ENCODE measurements around the gene SLC1A2. TPM values are rescaled to one million over a fixed set of nuclear protein-coding genes. Genes with fewer than 3 reads are reported as not detected.

SLC1A2 gene
- polyA plus RNA-seq, 1 experiment: 0.60 TPM

DNA sequence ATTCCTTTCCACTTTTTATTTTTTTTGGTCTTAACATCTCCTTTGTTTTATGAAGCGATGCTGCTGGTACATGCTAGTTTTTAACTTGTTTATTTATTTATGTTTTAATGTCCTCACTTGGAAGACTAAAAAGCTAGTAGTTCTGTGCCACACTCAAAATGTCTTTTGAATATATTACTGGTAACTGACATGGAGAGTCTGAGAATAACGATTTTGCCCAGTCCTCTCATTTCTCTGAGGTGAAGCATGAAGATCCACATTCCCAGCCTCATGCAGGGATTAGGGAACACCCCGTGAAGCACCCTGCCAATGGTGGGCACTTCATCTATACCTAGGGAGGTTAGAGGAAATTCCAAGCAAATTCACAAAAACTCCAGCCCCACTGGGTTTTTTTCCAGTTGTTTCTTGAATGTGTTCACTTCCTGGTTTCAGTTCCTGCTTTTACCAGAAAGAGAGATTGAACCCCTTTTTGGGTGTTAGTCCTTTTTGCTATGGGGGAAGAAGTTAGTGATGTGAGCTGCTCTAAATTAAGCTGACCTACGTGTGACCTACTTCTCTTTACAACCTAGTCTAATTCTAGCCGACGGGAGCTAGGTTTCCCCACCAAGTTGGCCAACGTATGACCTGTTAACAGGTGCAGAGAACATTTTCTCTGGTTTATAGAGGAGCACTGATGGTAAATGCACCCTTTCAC lies 106.1 kb downstream of the SLC1A2 start:
- H3K36me3 ChIP-seq (ENCODE audit: control insufficient read depth, insufficient read depth, low read length): no peaks in the 10 kb centered on the region
- no peaks in the 10 kb centered on the region for H3K27me3 ChIP-seq (ENCODE audit: control insufficient read depth, insufficient read depth, low read length)
- H3K4me3 ChIP-seq (ENCODE audit: low read depth, low read length): no peak overlapping the region
- ChIA-PET CTCF (interaction anchor here (3.5 kb wide), 1 partner anchor 8 kb away, joined by 14 read pairs; no protein-coding TSS in a partner anchor), POLR2A (interaction anchor here (0.5 kb wide), 1 partner anchor 37 kb away, joined by 3 read pairs; no protein-coding TSS in a partner anchor)
- no peak for DNase-seq (ENCODE audit: low read depth)
- TF ChIP-seq, protein P1, sequence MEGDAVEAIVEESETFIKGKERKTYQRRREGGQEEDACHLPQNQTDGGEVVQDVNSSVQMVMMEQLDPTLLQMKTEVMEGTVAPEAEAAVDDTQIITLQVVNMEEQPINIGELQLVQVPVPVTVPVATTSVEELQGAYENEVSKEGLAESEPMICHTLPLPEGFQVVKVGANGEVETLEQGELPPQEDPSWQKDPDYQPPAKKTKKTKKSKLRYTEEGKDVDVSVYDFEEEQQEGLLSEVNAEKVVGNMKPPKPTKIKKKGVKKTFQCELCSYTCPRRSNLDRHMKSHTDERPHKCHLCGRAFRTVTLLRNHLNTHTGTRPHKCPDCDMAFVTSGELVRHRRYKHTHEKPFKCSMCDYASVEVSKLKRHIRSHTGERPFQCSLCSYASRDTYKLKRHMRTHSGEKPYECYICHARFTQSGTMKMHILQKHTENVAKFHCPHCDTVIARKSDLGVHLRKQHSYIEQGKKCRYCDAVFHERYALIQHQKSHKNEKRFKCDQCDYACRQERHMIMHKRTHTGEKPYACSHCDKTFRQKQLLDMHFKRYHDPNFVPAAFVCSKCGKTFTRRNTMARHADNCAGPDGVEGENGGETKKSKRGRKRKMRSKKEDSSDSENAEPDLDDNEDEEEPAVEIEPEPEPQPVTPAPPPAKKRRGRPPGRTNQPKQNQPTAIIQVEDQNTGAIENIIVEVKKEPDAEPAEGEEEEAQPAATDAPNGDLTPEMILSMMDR (IDR thresholded peaks at IDR 0.05; ENCODE audit: insufficient read depth, low read depth, low read length): no peak

DNA sequence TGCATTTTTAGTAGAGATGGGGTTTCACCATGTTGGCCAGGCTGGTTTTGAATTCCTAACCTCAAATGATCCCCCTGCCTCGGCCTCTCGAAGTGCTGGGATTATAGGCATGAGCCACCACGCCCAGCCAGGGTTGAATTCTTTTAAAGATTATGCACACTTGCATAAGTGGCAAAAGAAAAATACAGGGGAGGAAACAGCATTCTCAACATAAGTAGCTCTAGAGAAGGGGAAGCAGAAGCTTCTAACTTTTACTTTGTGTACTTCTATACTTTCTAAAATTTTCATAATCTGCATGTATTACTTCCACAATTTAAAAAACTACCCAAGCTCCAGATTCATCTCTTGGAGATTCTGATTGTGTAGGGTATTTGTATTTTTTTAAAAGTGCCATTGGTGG lies 108.0 kb downstream of the SLC1A2 start:
- ChIA-PET CTCF (interaction anchor here (0.9 to 1.3 kb wide), 2 partner anchors 32 to 74 kb away, joined by 3 read pairs; no protein-coding TSS in a partner anchor), POLR2A (no interaction called here)
- H3K36me3 ChIP-seq (ENCODE audit: control insufficient read depth, insufficient read depth, low read length): no peaks in the 10 kb centered on the region
- DNase-seq (ENCODE audit: low read depth): no peak
- TF ChIP-seq, protein P1 (IDR thresholded peaks at IDR 0.05; ENCODE audit: insufficient read depth, low read depth, low read length): no peak
- no peaks in the 10 kb centered on the region for H3K27me3 ChIP-seq (ENCODE audit: control insufficient read depth, insufficient read depth, low read length)
- no peak overlapping the region for H3K4me3 ChIP-seq (ENCODE audit: low read depth, low read length)

DNA sequence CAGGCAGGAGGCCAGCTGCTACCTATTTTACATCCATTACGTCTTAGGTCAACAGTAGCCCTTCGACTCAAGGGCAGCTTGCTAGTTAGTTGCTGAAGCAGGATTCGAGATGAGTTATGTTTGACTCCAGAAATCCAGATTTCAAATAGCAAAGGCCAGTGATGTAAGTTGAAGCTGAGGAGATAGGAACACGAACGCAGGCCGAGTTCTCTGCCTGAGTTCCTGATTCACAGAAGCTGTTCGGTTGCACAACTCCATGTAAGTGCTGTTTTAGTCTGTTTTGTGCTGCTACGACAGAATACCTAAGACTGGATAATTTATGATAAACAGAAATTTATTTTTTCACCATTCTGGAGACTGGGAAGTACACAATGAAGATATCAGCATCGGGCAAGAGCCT lies 111.2 kb downstream of the SLC1A2 start:
- H3K36me3 ChIP-seq (ENCODE audit: control insufficient read depth, insufficient read depth, low read length): no peaks in the 10 kb centered on the region
- H3K4me3 ChIP-seq (ENCODE audit: low read depth, low read length): no peak overlapping the region
- no peak for DNase-seq (ENCODE audit: low read depth)
- H3K27me3 ChIP-seq (ENCODE audit: control insufficient read depth, insufficient read depth, low read length): no peaks in the 10 kb centered on the region
- POLR2A ChIA-PET: no interaction called here
- TF ChIP-seq, protein P1 (IDR thresholded peaks at IDR 0.05; ENCODE audit: insufficient read depth, low read depth, low read length): no peak
- CTCF ChIA-PET: no interaction called here

DNA sequence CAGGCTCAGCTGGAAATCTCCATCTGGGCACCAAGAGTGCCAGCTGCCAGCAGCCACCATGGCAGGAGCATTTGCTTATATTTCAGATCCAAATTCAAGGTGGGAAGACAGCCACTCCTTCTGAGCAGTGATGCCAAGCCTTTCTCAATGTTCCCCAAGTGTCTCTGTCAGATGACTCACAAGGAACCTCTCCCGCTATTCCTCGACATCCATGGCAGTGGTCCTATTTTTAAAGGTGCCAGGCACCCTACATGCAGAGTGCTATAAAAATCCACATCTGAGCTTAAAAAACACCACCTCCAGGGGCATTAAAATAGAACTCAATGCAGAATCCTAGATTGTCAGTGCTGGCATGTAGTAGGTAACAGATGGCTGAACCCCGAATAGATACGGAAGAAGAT lies 112.1 kb downstream of the SLC1A2 start:
- ChIA-PET CTCF (interaction anchor here (0.7 to 3.5 kb wide), 2 partner anchors 11 to 166 kb away, joined by 3 to 15 read pairs; no protein-coding TSS in a partner anchor), POLR2A (interaction anchor here (0.6 kb wide), 1 partner anchor 10 kb away, joined by 3 read pairs; no protein-coding TSS in a partner anchor)
- no peak for DNase-seq (ENCODE audit: low read depth)

More for the DNA sequence above, 112.1 kb downstream of the SLC1A2 start:
- TF ChIP-seq, protein P1 (IDR thresholded peaks at IDR 0.05; ENCODE audit: insufficient read depth, low read depth, low read length): no peak
- Histone ChIP-seq H3K27me3 (ENCODE audit: control insufficient read depth, insufficient read depth, low read length) (no peaks in the 10 kb centered on the region), H3K4me3 (ENCODE audit: low read depth, low read length) (no peak overlapping the region), H3K36me3 (ENCODE audit: control insufficient read depth, insufficient read depth, low read length) (no peaks in the 10 kb centered on the region)
